HG02973 (cell line): ENCODE data around the gene COL8A2.

ENCODE experiments used
- ATAC-seq: cut with Tn5 transposase; IDR thresholded peaks from one replicate; pipeline ENCODE4 v1.9.1; 2021; ENCODE audit warnings: moderate library complexity; ENCODE audit not compliant: unreplicated experiment

COL8A2 gene

GRCh38 chr1:36092166-36092797 is 32.7 kb downstream of the COL8A2 start:
- ATAC-seq, result no peak

DNA sequence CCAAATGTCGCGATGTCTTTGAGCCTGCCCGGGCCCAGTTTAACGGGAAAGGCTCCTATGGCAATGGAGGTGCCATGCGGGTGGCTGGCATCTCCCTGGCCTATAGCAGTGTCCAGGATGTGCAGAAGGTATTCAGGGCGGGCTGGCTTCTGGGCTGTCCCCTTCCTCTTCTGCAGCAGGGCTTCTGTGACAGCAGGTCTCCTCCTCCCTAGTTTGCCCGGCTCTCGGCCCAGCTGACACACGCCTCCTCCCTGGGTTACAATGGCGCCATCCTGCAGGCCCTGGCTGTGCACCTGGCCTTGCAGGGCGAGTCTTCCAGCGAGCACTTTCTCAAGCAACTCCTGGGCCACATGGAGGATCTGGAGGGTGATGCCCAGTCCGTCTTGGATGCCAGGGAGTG is 33.3 kb downstream of the COL8A2 start:
- no peak for ATAC-seq

GRCh38 chr1:36091141-36091540 is 33.9 kb downstream of the COL8A2 start:
- no peak for ATAC-seq

GRCh38 chr1:36089393-36090121 is 35.5 kb downstream of the COL8A2 start:
- no peak for ATAC-seq

DNA sequence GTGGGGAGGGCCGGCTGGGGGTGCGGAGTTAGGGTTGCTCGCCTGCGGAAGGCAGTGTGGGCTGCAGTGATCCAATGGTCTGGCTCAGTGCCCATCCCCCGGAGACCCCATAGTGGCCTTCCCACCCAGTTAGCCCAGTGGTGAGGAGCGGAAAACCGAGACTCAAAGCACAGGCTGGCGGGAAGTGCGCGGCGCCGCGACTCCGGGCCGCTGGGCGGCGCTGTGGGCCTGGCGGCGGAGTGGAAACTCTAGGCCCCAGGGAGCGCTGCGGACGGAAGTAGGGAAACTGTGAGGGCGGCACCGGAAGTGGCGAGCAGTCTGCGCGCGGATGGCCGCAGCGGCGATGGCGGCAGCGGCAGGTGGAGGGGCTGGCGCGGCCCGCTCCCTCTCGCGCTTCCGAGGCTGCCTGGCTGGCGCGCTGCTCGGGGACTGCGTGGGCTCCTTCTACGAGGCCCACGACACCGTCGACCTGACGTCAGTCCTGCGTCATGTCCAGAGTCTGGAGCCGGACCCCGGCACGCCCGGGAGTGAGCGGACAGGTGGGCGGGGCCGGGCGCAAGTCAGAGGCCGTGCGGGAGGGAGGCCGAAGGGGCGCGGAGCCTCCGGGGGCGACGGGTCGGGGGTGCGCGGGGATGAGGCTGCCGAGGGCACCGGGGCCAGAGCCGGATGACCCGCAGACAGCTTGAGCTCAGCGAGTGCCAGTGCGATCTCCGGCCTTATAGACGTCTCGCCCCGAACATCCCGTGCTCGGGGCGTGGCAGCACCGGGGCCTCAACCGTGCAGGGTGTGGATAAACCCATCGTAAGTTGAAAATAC is 36.2 kb downstream of the COL8A2 start, which contains the start of gene ADPRS:
ADPRS (plus strand) TSS at position 316 of the 816 bp plus-strand sequence; CDS start at position 329, 13 bp downstream.
- ATAC-seq, result peak; percentile 75

DNA sequence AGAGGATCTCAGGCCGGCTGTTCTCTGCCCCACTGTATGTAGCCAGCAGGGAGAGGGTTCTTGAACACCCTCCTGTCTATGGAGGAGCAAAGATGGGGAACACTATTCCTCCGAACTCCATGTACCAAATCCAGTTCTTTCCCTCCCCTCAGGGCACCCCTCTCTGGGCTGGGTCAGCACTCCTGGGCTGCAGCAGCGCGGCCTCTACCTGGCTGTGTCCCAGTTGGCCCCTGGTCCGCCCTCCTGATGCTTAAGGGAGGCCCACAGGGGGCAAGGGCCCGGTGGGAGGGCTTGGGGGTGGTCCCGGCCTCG is 36.8 kb downstream of the COL8A2 start:
- no peak for ATAC-seq

DNA sequence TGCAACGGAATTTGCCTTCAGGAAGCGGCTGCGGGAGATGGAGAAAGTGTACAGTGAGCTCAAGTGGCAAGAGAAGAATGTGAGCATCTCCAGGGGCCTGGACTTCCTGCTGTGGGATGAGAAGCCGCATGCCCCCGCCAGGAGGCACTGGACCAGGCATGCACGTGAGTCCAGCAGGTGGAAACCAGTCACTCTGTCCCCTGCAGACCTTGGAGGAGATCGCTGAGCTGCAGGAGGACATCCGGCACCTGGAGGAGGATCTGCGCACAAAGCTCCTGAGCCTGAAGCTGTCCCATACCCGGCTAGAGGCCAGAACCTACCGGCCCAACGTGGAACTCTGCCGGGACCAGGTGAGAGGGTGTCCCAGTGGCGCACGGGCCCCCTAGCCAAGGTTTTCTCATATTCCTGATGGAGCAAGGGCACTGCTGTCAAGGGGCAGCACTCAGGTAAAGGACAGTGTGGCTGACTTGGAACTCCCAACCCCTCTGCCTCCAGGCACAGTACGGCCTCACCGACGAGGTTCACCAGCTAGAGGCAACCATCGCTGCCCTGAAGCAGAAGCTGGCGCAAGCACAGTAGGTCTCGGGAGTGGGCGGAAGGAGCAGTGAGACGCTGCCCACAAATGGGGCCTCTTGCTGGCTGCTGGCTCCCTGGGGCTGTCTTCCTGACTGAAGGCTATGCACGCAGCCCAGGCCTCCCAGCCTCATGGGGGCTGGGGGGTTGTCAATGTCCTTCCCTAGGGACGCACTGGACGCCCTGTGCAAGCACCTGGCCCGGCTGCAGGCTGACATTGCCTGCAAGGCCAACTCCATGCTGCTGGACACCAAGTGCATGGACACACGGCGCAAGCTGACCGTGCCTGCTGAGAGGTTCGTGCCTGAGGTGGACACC is 37.5 kb downstream of the COL8A2 start:
- no peak for ATAC-seq

GRCh38 chr1:36086529-36087232 is 38.3 kb downstream of the COL8A2 start:
- ATAC-seq, result no peak

GRCh38 chr1:36085686-36086526 is 39.1 kb downstream of the COL8A2 start:
- no peak for ATAC-seq

DNA sequence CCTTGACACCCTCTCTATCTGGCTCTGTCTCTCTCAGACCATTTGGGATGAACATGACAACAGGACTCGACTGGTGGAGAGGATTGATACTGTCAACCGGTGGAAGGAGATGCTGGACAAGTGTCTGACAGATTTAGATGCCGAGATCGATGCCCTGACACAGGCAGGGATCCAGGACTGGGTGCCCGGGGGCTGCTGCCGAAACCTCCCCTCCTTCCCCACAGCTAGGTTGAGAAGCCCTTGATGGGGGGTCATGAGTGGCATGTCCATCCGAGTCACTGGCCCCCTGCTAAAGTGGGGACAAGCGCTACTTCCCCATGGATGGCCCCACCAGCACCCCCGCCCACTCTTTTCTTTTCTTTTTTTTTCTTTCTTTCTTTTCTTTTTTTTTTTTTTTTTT is 39.9 kb downstream of the COL8A2 start:
- ATAC-seq, result no peak

DNA sequence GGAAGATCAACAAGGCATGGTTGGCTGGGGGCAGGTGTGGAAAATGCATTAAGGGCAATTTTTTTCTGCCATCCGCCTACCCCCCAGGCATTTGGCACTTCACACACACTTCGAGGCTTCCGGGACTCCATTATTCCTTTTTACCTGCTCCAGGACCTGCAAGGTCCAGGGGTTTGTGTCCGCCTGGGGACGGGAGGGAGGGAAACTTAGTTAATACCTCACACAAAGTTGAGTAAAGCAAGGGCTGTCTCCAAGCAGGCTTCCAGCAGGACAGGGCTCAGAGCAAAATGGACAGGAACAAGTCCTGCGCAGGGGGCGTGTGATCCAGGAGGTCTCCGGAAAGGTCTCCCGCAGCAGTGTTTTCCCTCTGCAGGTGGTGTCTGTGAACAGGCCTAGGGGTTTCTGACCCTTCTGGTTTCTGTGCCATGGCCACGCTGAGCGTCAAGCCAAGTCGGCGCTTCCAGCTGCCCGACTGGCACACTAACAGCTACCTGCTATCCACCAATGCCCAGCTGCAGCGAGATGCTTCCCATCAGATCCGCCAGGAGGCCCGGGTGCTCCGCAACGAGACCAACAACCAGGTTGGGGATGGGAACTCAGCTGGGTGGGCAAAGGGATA is 40.4 kb downstream of the COL8A2 start:
- no peak for ATAC-seq

DNA sequence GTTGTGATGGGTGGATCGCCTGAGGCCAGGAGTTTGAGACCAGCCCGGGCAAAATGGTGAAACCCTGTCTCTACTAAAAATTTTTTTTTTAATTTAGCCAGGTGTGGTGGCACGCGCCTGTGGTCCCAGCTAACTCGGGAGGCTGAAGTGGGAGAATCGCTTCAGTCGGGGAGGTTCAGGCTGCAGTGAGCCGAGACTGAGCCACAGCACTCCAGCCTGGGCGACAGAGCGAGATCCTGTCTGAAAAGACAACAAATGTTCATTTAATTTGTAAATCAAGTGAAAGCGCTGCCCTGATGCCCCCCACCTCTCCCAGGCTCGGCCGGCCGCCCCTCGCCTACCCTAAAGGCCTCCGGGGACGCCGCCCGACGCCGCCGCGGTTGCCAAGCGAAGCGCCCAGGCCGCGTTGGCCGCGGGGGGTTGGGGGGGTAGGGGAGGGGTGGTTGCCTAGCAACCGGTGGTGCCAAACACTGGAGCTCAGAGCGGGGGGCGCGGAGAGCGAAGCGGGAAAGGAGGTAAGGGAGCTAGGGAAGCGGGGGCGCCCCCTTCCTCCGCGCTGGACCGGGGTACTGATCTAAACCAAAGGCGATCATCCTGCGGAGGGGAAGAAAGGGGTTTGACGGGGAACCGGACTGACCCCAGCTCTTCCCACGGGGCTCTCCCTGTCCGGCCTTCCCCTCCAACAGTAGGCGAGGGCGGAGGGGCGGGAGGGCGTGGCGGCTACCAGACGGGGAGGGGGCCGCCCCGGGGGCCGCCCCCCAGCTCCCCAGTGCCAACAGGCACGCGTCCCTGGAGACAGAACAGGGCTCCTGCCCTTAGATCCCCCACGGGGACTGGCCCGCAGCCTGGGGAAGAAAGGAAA is 41.2 kb downstream of the COL8A2 start, which contains the start of gene TEKT2:
TEKT2 (plus strand) TSS at position 460 of the 862 bp plus-strand sequence. CDS start 828 bp downstream, outside the sequence.
- no peak for ATAC-seq

DNA sequence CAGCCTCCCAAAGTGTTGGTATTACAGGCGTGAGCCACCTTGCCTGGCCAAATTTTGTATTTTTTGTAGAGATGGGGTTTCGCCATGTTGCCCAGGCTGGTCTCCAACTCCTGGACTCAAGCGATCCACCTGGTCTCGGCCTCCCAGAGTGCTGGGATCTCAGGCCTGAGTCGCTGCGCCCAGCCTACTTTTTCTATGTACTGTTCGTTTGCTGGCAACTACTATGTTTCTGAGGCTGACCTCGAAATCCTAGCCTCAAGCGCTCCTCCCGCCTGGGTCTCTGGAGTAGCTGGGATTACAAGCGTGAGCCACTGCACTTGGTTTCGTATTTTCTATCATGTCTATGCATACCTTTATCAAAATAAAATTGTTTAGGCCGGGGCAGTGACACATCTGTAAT is 41.8 kb downstream of the COL8A2 start:
- ATAC-seq, result no peak

- ATAC-seq, result no peak
These were observed 43.0 kb downstream of the COL8A2 start for GRCh38 chr1:36081926-36082485.

DNA sequence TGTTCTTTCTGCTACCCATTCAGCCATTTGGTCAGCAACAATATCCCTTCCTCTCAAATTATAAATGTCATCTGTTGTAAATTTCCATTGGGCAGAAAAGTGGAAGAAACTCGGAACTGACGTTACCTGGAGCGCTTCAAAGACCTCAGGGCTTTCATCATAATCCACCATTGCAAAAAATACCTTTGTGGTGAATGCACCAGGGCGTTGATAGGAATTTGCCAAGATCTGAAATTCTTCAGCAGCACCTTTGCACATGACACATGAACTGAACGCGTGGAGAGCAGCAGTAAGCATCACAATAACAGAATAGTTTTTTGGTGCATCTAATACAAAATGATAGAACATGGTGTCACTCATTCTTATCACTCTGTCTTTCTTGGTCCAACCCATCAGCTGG is 44.2 kb downstream of the COL8A2 start:
- no peak for ATAC-seq

GRCh38 chr1:36080236-36080635 is 44.8 kb downstream of the COL8A2 start:
- no peak for ATAC-seq

DNA sequence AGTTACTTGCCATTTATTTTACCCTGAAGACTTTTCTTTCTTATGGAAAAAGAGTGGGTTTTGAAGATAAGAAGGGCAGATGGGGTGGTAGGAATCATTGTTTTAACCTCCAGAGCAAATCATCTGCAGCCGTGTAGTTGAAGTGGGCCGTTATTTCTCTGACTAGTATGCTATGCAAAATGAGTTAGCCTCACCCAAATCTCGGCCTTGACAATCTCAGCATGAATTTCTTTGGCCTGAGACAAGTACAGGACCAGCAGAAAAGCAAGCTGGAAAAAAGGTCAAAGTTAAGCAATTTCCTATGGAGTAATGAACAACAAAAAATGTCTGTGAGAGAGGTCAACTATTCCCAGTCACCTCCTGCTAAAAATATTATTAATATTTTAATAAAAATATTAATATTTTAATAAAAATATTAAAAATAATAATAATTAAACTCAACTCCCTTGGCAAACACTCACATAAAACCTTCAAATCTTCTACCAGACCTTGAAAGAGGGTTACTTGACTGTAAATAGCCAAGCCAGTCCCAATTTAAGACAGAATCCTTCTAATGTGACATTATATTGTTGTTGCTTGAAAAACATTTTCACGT is 47.9 kb downstream of the COL8A2 start:
- ATAC-seq, result no peak
